Measurements from ENCODE around the gene INTS4. TPM values are rescaled to one million over a fixed set of nuclear protein-coding genes. Genes with fewer than 3 reads are reported as not detected.

INTS4 gene
- polyA plus RNA-seq, 1 of the 3 experiments (the other 2 are of a cell fraction), result 23.0 TPM

DNA sequence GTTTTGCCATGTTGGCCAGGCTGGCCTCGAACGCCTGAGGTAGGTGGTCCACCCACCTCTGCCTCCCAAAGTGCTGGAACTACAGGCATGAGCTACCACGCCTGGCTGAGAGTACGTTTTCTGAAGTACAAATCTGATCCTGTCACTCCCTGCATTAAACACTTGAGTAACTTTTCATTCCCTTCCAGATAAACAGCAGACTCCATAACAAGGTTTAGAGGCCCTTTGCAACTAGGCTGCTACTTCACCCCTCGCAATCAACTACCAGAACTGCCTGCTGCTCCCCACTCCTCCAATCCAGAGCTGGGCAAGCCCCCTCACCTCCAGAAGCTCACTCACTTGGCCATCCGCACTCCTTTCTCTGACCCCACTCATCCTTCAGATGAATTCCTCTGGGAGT lies 27.1 kb upstream of the INTS4 start:
- TF ChIP-seq SMC3 (IDR thresholded peaks at IDR 0.05; ENCODE audit: low read depth, low read length), result no peak
- no peak for TF ChIP-seq NFIC (IDR thresholded peaks at IDR 0.05; ENCODE audit: borderline replicate concordance)
- TF ChIP-seq, protein P1, sequence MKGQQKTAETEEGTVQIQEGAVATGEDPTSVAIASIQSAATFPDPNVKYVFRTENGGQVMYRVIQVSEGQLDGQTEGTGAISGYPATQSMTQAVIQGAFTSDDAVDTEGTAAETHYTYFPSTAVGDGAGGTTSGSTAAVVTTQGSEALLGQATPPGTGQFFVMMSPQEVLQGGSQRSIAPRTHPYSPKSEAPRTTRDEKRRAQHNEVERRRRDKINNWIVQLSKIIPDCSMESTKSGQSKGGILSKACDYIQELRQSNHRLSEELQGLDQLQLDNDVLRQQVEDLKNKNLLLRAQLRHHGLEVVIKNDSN (IDR thresholded peaks at IDR 0.05; ENCODE audit: borderline replicate concordance, low read depth), result no peak
- no peak for TF ChIP-seq NRF1 (IDR thresholded peaks at IDR 0.05; ENCODE audit: low read depth, low read length)
- no peak for TF ChIP-seq REST (IDR thresholded peaks at IDR 0.05; ENCODE audit: low read depth, low read length)
- no peak for TF ChIP-seq YY1 (IDR thresholded peaks at IDR 0.05; ENCODE audit: low read depth)
- ChIA-PET CTCF (interaction anchor here (1.4 kb wide), 1 partner anchor 21 kb away, joined by 4 read pairs; no protein-coding TSS in a partner anchor), POLR2A (no interaction called here)
- no peak overlapping the region for H3K4me2 ChIP-seq
- no peak overlapping the region for H3K9ac ChIP-seq
- DNase-seq, result no peak
- no peaks in the 10 kb centered on the region for H3F3A ChIP-seq (replicated peaks; ENCODE audit: insufficient read depth)
- no peaks in the 10 kb centered on the region for H4K20me1 ChIP-seq (ENCODE audit: insufficient read depth)
- no peaks in the 10 kb centered on the region for H3K4me1 ChIP-seq (ENCODE audit: control insufficient read depth in 1 of 2, insufficient read depth in 2 of 2, low read depth in 1 of 2, low read length in 1 of 2)
- H3K4me3 ChIP-seq (ENCODE audit: low read depth in 2 of 2, low read length in 1 of 2), result no peak overlapping the region
- no peaks in the 10 kb centered on the region for H3K79me2 ChIP-seq (ENCODE audit: insufficient read depth)
- H3K9me2 ChIP-seq, result no peaks in the 10 kb centered on the region
- H2AFZ ChIP-seq (ENCODE audit: low read depth), result no peak overlapping the region
- H3K27ac ChIP-seq (ENCODE audit: low read depth in 2 of 2, low read length in 1 of 2), result no peak overlapping the region
- H3K36me3 ChIP-seq (replicated peaks in 1 of 2; ENCODE audit: control insufficient read depth in 1 of 2, insufficient read depth in 2 of 2, low read length in 1 of 2), result no peaks in the 10 kb centered on the region
- H3K27me3 ChIP-seq (ENCODE audit: insufficient read depth), result no peaks in the 10 kb centered on the region
- WGBS (ENCODE audit: low lambda C conversion rate), result 92% methylated on average over 6 of the region's 6 CpGs
- no peaks in the 10 kb centered on the region for H3K9me3 ChIP-seq

DNA sequence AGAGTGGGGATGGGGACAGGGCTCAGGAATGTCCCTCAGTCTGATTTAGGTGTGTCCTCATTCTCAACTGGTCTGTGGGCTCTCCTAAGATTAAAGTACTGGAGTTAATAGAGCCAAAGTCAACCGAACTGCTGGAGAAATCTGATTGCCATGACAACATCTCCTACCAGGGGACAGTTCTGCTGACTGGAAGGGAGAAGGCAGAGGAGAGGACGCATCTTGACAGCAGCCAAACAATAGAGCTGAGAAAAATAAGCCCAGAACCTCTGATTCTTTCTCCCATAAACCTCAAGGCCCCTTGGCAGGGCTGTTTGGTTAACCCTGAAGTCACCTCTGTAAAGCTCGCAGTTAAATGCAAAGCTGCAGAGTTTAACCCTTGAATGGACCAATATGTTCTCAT lies 25.8 kb upstream of the INTS4 start:
- peak overlapping the region in 1 of 2 experiments; percentile 3; a peak in 1 of 4 replicates for H3K27ac ChIP-seq (ENCODE audit: low read depth in 2 of 2, low read length in 1 of 2)
- WGBS (ENCODE audit: low lambda C conversion rate), result 41% methylated on average over 3 of the region's 3 CpGs
- no peaks in the 10 kb centered on the region for H3K27me3 ChIP-seq (ENCODE audit: insufficient read depth)
- no peak overlapping the region; the same call in 1 of the 2 replicates for H2AFZ ChIP-seq (ENCODE audit: low read depth)
- no peak overlapping the region for H3K4me2 ChIP-seq
- ChIA-PET POLR2A (no interaction called here), CTCF (interaction anchor here (1.3 kb wide), 1 partner anchor 25 kb away, joined by 6 read pairs; no protein-coding TSS in a partner anchor)
- no peaks in the 10 kb centered on the region for H3K9me3 ChIP-seq
- H3K36me3 ChIP-seq (replicated peaks in 1 of 2; ENCODE audit: control insufficient read depth in 1 of 2, insufficient read depth in 2 of 2, low read length in 1 of 2), result no peaks in the 10 kb centered on the region
- H3K79me2 ChIP-seq (ENCODE audit: insufficient read depth), result no peaks in the 10 kb centered on the region
- H3K4me1 ChIP-seq (ENCODE audit: control insufficient read depth in 1 of 2, insufficient read depth in 2 of 2, low read depth in 1 of 2, low read length in 1 of 2), result no peaks in the 10 kb centered on the region
- H3F3A ChIP-seq (replicated peaks; ENCODE audit: insufficient read depth), result no peaks in the 10 kb centered on the region
- no peak overlapping the region for H3K4me3 ChIP-seq (ENCODE audit: low read depth in 2 of 2, low read length in 1 of 2)
- H3K9ac ChIP-seq, result no peak overlapping the region
- DNase-seq, result peak; percentile 14
- H4K20me1 ChIP-seq (ENCODE audit: insufficient read depth), result no peaks in the 10 kb centered on the region
- H3K9me2 ChIP-seq, result no peaks in the 10 kb centered on the region
- TF ChIP-seq MEF2A (IDR thresholded peaks at IDR 0.05; ENCODE audit: borderline replicate concordance, low read depth) (no peak), POLR2AphosphoS5 (IDR thresholded peaks at IDR 0.05; ENCODE audit: low read depth, low read length) (no peak)
- TF ChIP-seq, protein P2, sequence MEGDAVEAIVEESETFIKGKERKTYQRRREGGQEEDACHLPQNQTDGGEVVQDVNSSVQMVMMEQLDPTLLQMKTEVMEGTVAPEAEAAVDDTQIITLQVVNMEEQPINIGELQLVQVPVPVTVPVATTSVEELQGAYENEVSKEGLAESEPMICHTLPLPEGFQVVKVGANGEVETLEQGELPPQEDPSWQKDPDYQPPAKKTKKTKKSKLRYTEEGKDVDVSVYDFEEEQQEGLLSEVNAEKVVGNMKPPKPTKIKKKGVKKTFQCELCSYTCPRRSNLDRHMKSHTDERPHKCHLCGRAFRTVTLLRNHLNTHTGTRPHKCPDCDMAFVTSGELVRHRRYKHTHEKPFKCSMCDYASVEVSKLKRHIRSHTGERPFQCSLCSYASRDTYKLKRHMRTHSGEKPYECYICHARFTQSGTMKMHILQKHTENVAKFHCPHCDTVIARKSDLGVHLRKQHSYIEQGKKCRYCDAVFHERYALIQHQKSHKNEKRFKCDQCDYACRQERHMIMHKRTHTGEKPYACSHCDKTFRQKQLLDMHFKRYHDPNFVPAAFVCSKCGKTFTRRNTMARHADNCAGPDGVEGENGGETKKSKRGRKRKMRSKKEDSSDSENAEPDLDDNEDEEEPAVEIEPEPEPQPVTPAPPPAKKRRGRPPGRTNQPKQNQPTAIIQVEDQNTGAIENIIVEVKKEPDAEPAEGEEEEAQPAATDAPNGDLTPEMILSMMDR (IDR thresholded peaks at IDR 0.05), result no peak

All from SK-N-SH (cell line).